ENCODE results near the gene NELFA. TPM values are rescaled to one million over a fixed set of nuclear protein-coding genes. Genes with fewer than 3 reads are reported as not detected.

The NELFA gene
- total and polyA plus RNA-seq, 2 of the 4 experiments (the other 2 are of a cell fraction), result 4.3 to 21.9 TPM

GRCh38 chr4:2015008-2015407 is 6.2 kb upstream of the NELFA start:
- no peak overlapping the region for H3K4me2 ChIP-seq (ENCODE audit: low read depth, low read length)
- H3K56ac ChIP-seq (ENCODE audit: extremely low read depth, insufficient read depth, low read length), result no peak overlapping the region
- in situ Hi-C loops (cut with MboI; ENCODE audit: low sequenced_read_pairs), result no loop called here
- H3K27me3 ChIP-seq (ENCODE audit: control insufficient read depth, insufficient read depth, low read length), result peaks cover 17% of the 10 kb centered on the region
- no peaks in the 10 kb centered on the region for H4K20me1 ChIP-seq (ENCODE audit: insufficient read depth, low read length)
- ChIA-PET POLR2A (ENCODE audit: unreplicated experiment) (no interaction called here), CTCF (no interaction called here)
- no peak overlapping the region for H3K9ac ChIP-seq (ENCODE audit: low read depth, low read length)
- H3K18ac ChIP-seq (ENCODE audit: low read depth, low read length), result no peak overlapping the region
- H2AK9ac ChIP-seq (replicated peaks; ENCODE audit: low read depth, low read length, poor library complexity), result no peak overlapping the region
- DNase-seq (no peak), ATAC-seq (ENCODE audit: low read depth) (no peak)
- no peaks in the 10 kb centered on the region for H3K4me1 ChIP-seq (ENCODE audit: control insufficient read depth, insufficient read depth, low read length)
- H3K4ac ChIP-seq (ENCODE audit: low read depth, low read length), result no peak overlapping the region
- H3K4me3 ChIP-seq (ENCODE audit: insufficient read depth, low read depth, low read length), result no peak overlapping the region
- no peak overlapping the region for H4K8ac ChIP-seq (ENCODE audit: low read depth in 2 of 2, low read length in 2 of 2)
- H3K27ac ChIP-seq (ENCODE audit: insufficient read depth, low read length), result no peak overlapping the region
- no CpG with 5 or more reads among the region's 4 CpGs for WGBS, 2 experiments (ENCODE audit: extremely low coverage in 2 of 2, insufficient read length in 1 of 2)
- H2BK20ac ChIP-seq (ENCODE audit: low read depth, low read length), result no peak overlapping the region
- H3K23ac ChIP-seq (ENCODE audit: low read depth, low read length), result no peak overlapping the region
- no peaks in the 10 kb centered on the region for H3K9me3 ChIP-seq (ENCODE audit: control insufficient read depth, insufficient read depth, low read length)
- intact Hi-C loops (cut with micrococcal nuclease), result no loop called here
- H2BK5ac ChIP-seq (ENCODE audit: low read depth, low read length, poor library complexity, severe bottlenecking), result no peak overlapping the region
- no peaks in the 10 kb centered on the region for H3K79me1 ChIP-seq (ENCODE audit: low read depth in 1 of 2, low read length in 2 of 2)
- BruUV-seq (replicated peaks), result no TSS peak
- no peak overlapping the region for H3K14ac ChIP-seq (replicated peaks; ENCODE audit: low read depth, low read length)
- H3K36me3 ChIP-seq (ENCODE audit: control insufficient read depth, insufficient read depth, low read length), result no peaks in the 10 kb centered on the region
- dilution Hi-C loops (cut with HindIII; ENCODE audit: low sequenced_read_pairs, unreplicated experiment), result no loop called here
- H2BK120ac ChIP-seq (ENCODE audit: low read depth, low read length), result no peak overlapping the region
- no peak overlapping the region for H4K5ac ChIP-seq (ENCODE audit: low read depth, low read length)
- no peak overlapping the region for H4K91ac ChIP-seq (ENCODE audit: insufficient read depth, low read depth, low read length)
- no peak overlapping the region for H2AFZ ChIP-seq (replicated peaks; ENCODE audit: low read length, poor library complexity)
- no peaks in the 10 kb centered on the region for H3K9me1 ChIP-seq (ENCODE audit: insufficient read depth, low read length)
- no peak overlapping the region for H2AK5ac ChIP-seq (ENCODE audit: low read depth, low read length)
- no peak overlapping the region for H2BK15ac ChIP-seq (ENCODE audit: low read depth, low read length)
- no peak for TF ChIP-seq CEBPB (IDR thresholded peaks at IDR 0.05; ENCODE audit: low read depth, low read length)
- TF ChIP-seq MAZ (IDR thresholded peaks at IDR 0.05; ENCODE audit: borderline replicate concordance, low read depth, low read length), result no peak
- no peak for TF ChIP-seq BHLHE40 (IDR thresholded peaks at IDR 0.05; ENCODE audit: low read depth, low read length)
- TF ChIP-seq SMC3 (IDR thresholded peaks at IDR 0.05; ENCODE audit: low read depth, low read length), result no peak
- TF ChIP-seq RFX5 (IDR thresholded peaks at IDR 0.05; ENCODE audit: low read depth, low read length), result no peak
- no peak for TF ChIP-seq POLR2A (IDR thresholded peaks at IDR 0.05; ENCODE audit: low read depth, low read length)
- no peak for TF ChIP-seq RAD21 (IDR thresholded peaks at IDR 0.05; ENCODE audit: low read length)
- TF ChIP-seq MXI1 (IDR thresholded peaks at IDR 0.05; ENCODE audit: borderline replicate concordance, low read depth, low read length), result no peak
- TF ChIP-seq CTCF (conservative IDR thresholded peaks at IDR 0.05; ENCODE audit: low read depth, low read length), result no peak
- TF ChIP-seq ELK1 (IDR thresholded peaks at IDR 0.05; ENCODE audit: borderline replicate concordance, low read depth, low read length), result no peak
- no peak for TF ChIP-seq RCOR1 (IDR thresholded peaks at IDR 0.05; ENCODE audit: insufficient replicate concordance, low read length)
- TF ChIP-seq USF2 (IDR thresholded peaks at IDR 0.05; ENCODE audit: low read depth, low read length), result no peak
- TF ChIP-seq CHD1 (IDR thresholded peaks at IDR 0.05; ENCODE audit: low read depth, low read length), result no peak
- TF ChIP-seq NFE2L2 (IDR thresholded peaks at IDR 0.05; ENCODE audit: low read depth, low read length), result no peak
- no peak for TF ChIP-seq FOS (IDR thresholded peaks at IDR 0.05; ENCODE audit: low read depth, low read length)
- TF ChIP-seq MAFK (IDR thresholded peaks at IDR 0.05; ENCODE audit: low read depth, low read length), result no peak
